HK-2 (cell line): ENCODE measurements around the gene TM9SF4.
A peak's percentile ranks its signal among the peaks of the same experiment; 100 is the strongest.
"Not testable (repeated sequence)": the region's sequence is repeated elsewhere in the genome, so short reads cannot be mapped to it uniquely, and the experiment has no call there.

Experiments used
- DNase-seq: peaks from one replicate; pipeline ENCODE4 v3.0.0-alpha.2; 2018; ENCODE audit not compliant: unreplicated experiment

Gene TM9SF4

GRCh38 chr20:32091888-32092346 is 17.6 kb upstream of the TM9SF4 start:
- DNase-seq = peak; percentile 80

GRCh38 chr20:32098786-32099185 is 10.7 kb upstream of the TM9SF4 start:
- no peak for DNase-seq

GRCh38 chr20:32108814-32109391 is 611 bp upstream of the TM9SF4 start:
- no peak for DNase-seq

- no peak for DNase-seq
Measured at GRCh38 chr20:32110173-32110704, 725 bp downstream of the TM9SF4 start.

GRCh38 chr20:32110727-32111126 is 1.2 kb downstream of the TM9SF4 start:
- no peak for DNase-seq

- no peak for DNase-seq
Measured at GRCh38 chr20:32111156-32111686, 1.7 kb downstream of the TM9SF4 start.

GRCh38 chr20:32111753-32112152 is 2.2 kb downstream of the TM9SF4 start:
- DNase-seq = no peak

GRCh38 chr20:32112841-32113240 is 3.3 kb downstream of the TM9SF4 start:
- DNase-seq = no peak

- DNase-seq = no peak
Measured at GRCh38 chr20:32113591-32114260, 4.2 kb downstream of the TM9SF4 start.

- DNase-seq = no peak
Measured at GRCh38 chr20:32114305-32114960, 4.9 kb downstream of the TM9SF4 start.

- no peak for DNase-seq
Measured at GRCh38 chr20:32115211-32115767, 5.8 kb downstream of the TM9SF4 start.

GRCh38 chr20:32116079-32116521 is 6.6 kb downstream of the TM9SF4 start:
- no peak for DNase-seq

GRCh38 chr20:32116796-32117195 is 7.3 kb downstream of the TM9SF4 start:
- not testable (repeated sequence) for DNase-seq

- DNase-seq = not testable (repeated sequence)
Measured at GRCh38 chr20:32118427-32118826, 8.9 kb downstream of the TM9SF4 start.

- no peak for DNase-seq
Measured at GRCh38 chr20:32119734-32120133, 10.2 kb downstream of the TM9SF4 start.

- not testable (repeated sequence) for DNase-seq
Measured at GRCh38 chr20:32121908-32122307, 12.4 kb downstream of the TM9SF4 start.

GRCh38 chr20:32123088-32123487 is 13.6 kb downstream of the TM9SF4 start:
- no peak for DNase-seq

GRCh38 chr20:32124916-32125454 is 15.5 kb downstream of the TM9SF4 start:
- DNase-seq = no peak

GRCh38 chr20:32125506-32125905 is 16.0 kb downstream of the TM9SF4 start:
- DNase-seq = no peak

- DNase-seq = no peak
Measured at GRCh38 chr20:32126919-32127318, 17.4 kb downstream of the TM9SF4 start.

- DNase-seq = no peak
Measured at GRCh38 chr20:32127347-32127746, 17.8 kb downstream of the TM9SF4 start.

- DNase-seq = no peak
Measured at GRCh38 chr20:32128167-32128566, 18.7 kb downstream of the TM9SF4 start.
